Endodermal cell (in vitro differentiated cells): ENCODE results near the gene TRUB1. TPM values are rescaled to one million over a fixed set of nuclear protein-coding genes. Genes with fewer than 3 reads are reported as not detected.

Source experiments
- DNase-seq: peaks from one replicate; pipeline ENCODE4 v3.0.0-alpha.2; 2017
- H3K27ac ChIP-seq: 2 replicates; pipeline ENCODE4 v1.5.1; 2013; ENCODE audit warnings: mild to moderate bottlenecking, low read depth, low read length, moderate library complexity
- H3K27me3 ChIP-seq: 2 replicates; pipeline ENCODE4 v1.6.1; 2013; ENCODE audit warnings: mild to moderate bottlenecking, low read length, moderate library complexity; ENCODE audit not compliant: insufficient read depth, control insufficient read depth, poor library complexity, severe bottlenecking
- H3K36me3 ChIP-seq: 2 replicates; pipeline ENCODE4 v1.7.0; 2013; ENCODE audit warnings: mild to moderate bottlenecking, low read length, moderate library complexity; ENCODE audit not compliant: control insufficient read depth, insufficient read depth
- H3K4me1 ChIP-seq: one replicate; pipeline ENCODE4 v1.7.0; 2013; ENCODE audit warnings: low read length; ENCODE audit not compliant: control insufficient read depth, insufficient read depth
- H3K4me3 ChIP-seq: 2 replicates; pipeline ENCODE4 v1.5.1; 2013; ENCODE audit warnings: mild to moderate bottlenecking, low read length, moderate library complexity
- H3K9ac ChIP-seq: 2 replicates; pipeline ENCODE4 v1.6.1; 2013; ENCODE audit warnings: mild to moderate bottlenecking, low read length, moderate library complexity; ENCODE audit not compliant: poor library complexity, severe bottlenecking; ENCODE audit errors: extremely low read depth
- H3K9me3 ChIP-seq: 2 replicates; pipeline ENCODE4 v1.6.1; 2013; ENCODE audit warnings: mild to moderate bottlenecking, low read length, moderate library complexity; ENCODE audit not compliant: control insufficient read depth
- H3K27ac Mint-ChIP-seq: 2 replicates; pipeline ENCODE4 v1.8.0; 2020; ENCODE audit warnings: mixed read lengths
- H3K27me3 Mint-ChIP-seq: 2 replicates; pipeline ENCODE4 v1.8.0; 2021; ENCODE audit warnings: mild to moderate bottlenecking, mixed read lengths; ENCODE audit not compliant: insufficient read depth
- H3K36me3 Mint-ChIP-seq: 2 replicates; pipeline ENCODE4 v1.8.0; 2020; ENCODE audit warnings: low read depth, mixed read lengths
- H3K4me1 Mint-ChIP-seq: 2 replicates; pipeline ENCODE4 v1.8.0; 2020; ENCODE audit warnings: mixed read lengths
- H3K4me3 Mint-ChIP-seq: 2 replicates; pipeline ENCODE4 v1.8.0; 2020; ENCODE audit warnings: mild to moderate bottlenecking, moderate library complexity, mixed read lengths
- H3K9me3 Mint-ChIP-seq: 2 replicates; pipeline ENCODE4 v1.8.0; 2020; ENCODE audit warnings: mild to moderate bottlenecking, mixed read lengths
- WGBS, 2 experiments: methylation state at CpG; one replicate each; pipeline versions ENCODE4 v1.1.5 to v1.1.7; 2013; ENCODE audit warnings: missing lambda C conversion rate in 2 of 2, mixed read lengths in 1 of 2; ENCODE audit not compliant: insufficient coverage in 1 of 2, insufficient read length in 1 of 2; 5-methylcytosine and 5-hydroxymethylcytosine counted together
- total RNA-seq, 2 donors: library from RNA; stranded (reverse); fragmentation: NEBNext Ultra II Directional in 1 of 2; extraction: Animal tissue kit (Norgen Biotek cat#: 25700) in 1 of 2; gene quantifications; 2 replicates in 1 of 2; 3 replicates in 1 of 2; pipeline ENCODE4 v1.2.1, GENCODE V29; 2021
- TF ChIP-seq, protein P1 (sequence below): fragments of 200-600 bp; sonication (generic); conservative IDR thresholded peaks from 2 replicates; pipeline ENCODE4 v1.5.0; 2021; ENCODE audit warnings: antibody characterized with exemption, mild to moderate bottlenecking

Gene TRUB1
- total RNA-seq, 2 donors from 2014 or later: 18.5 to 18.8 TPM

DNA sequence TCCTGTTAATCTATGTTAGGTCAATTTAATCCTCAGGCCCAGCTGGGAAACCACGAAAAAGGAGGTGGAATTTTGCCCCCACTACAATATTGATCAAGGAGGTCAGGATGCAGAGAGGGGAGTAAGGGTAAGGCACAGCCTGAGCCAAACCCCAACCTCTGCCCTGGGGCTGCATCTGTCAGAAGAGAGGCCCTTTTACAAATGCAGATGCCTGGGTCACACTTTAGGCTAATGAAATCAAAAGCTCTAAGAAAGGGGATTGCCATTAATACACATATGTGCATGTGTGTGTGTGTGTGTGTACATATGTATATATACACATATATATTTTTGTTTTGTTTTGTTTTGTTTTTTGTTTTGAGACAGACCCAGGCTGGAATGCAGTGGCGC is 25.5 kb upstream of the TRUB1 start:
- DNase-seq: no peak
- no peak overlapping the region for H3K4me3 Mint-ChIP-seq
- TF ChIP-seq, protein P1, sequence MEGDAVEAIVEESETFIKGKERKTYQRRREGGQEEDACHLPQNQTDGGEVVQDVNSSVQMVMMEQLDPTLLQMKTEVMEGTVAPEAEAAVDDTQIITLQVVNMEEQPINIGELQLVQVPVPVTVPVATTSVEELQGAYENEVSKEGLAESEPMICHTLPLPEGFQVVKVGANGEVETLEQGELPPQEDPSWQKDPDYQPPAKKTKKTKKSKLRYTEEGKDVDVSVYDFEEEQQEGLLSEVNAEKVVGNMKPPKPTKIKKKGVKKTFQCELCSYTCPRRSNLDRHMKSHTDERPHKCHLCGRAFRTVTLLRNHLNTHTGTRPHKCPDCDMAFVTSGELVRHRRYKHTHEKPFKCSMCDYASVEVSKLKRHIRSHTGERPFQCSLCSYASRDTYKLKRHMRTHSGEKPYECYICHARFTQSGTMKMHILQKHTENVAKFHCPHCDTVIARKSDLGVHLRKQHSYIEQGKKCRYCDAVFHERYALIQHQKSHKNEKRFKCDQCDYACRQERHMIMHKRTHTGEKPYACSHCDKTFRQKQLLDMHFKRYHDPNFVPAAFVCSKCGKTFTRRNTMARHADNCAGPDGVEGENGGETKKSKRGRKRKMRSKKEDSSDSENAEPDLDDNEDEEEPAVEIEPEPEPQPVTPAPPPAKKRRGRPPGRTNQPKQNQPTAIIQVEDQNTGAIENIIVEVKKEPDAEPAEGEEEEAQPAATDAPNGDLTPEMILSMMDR: no peak
- H3K27me3 Mint-ChIP-seq: no peaks in the 10 kb centered on the region
- Histone ChIP-seq H3K36me3 (no peaks in the 10 kb centered on the region), H3K9ac (no peak overlapping the region), H3K27me3 (no peaks in the 10 kb centered on the region), H3K27ac (no peak overlapping the region), H3K4me1 (no peaks in the 10 kb centered on the region), H3K9me3 (no peaks in the 10 kb centered on the region), H3K4me3 (no peak overlapping the region)
- peaks cover 9% of the 10 kb centered on the region for H3K4me1 Mint-ChIP-seq
- H3K9me3 Mint-ChIP-seq: no peaks in the 10 kb centered on the region
- no peak overlapping the region for H3K27ac Mint-ChIP-seq
- H3K36me3 Mint-ChIP-seq: no peaks in the 10 kb centered on the region
- 86 to 100% methylated on average over 1 to 2 of the region's 2 CpGs for WGBS, 2 experiments

DNA sequence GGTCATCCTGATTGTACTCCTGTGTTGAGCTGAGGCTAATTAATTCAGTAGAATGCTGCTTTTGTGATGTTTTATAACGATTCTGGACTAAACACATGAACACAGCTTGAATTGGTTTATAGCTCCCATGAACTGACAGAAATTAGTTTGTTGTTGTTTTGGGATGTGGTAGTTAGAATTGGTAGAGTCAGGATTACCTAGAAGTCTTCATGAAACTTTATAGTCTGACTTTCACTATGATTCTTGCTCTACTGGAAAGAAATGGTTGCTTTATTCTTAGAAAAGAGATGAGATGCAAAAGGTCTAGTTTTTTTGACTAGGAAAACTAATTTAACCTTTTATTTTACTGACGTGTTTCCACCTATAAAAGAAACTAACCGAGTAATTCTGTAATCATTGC is 23.4 kb upstream of the TRUB1 start:
- Histone ChIP-seq H3K4me1 (no peaks in the 10 kb centered on the region), H3K27ac (no peak overlapping the region), H3K9me3 (no peaks in the 10 kb centered on the region), H3K27me3 (no peaks in the 10 kb centered on the region), H3K4me3 (no peak overlapping the region), H3K9ac (peak overlapping the region; percentile 11), H3K36me3 (no peaks in the 10 kb centered on the region)
- 84 to 100% methylated on average over 1 of the region's 3 CpGs for WGBS, 2 experiments
- Mint-ChIP-seq H3K27ac (no peak overlapping the region), H3K27me3 (no peaks in the 10 kb centered on the region), H3K4me1 (peaks cover 15% of the 10 kb centered on the region), H3K4me3 (no peak overlapping the region), H3K36me3 (no peaks in the 10 kb centered on the region), H3K9me3 (no peaks in the 10 kb centered on the region)
- no peak for DNase-seq
- TF ChIP-seq, protein P1: no peak

DNA sequence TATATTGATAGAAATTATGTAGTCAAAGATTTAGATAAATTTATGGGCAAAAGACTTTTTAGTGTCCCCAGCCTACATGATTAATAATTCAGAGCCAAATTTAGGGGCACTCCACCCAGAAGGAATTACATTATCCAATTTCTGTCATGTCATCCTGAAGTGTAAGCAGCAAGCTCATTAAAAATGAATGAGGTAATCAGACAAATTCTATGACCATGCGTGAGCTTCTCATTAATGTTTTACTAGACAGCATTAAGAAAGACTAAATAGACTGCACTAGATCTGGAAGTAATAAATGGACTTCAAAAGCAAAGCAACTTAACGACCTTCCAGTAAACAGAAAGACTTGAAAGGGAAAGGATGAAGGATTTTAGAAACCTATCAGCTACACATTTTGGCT is 22.7 kb upstream of the TRUB1 start:
- TF ChIP-seq, protein P1: no peak
- H3K27ac Mint-ChIP-seq: no peak overlapping the region
- H3K27ac ChIP-seq: no peak overlapping the region
- H3K36me3 Mint-ChIP-seq: no peaks in the 10 kb centered on the region
- no peaks in the 10 kb centered on the region for H3K27me3 ChIP-seq
- H3K9me3 Mint-ChIP-seq: no peaks in the 10 kb centered on the region
- no peak overlapping the region for H3K4me3 ChIP-seq
- no peaks in the 10 kb centered on the region for H3K4me1 ChIP-seq
- no peak for DNase-seq
- H3K9ac ChIP-seq: no peak overlapping the region
- no peak overlapping the region for H3K4me3 Mint-ChIP-seq
- no peaks in the 10 kb centered on the region for H3K9me3 ChIP-seq
- no peaks in the 10 kb centered on the region for H3K36me3 ChIP-seq
- H3K27me3 Mint-ChIP-seq: no peaks in the 10 kb centered on the region
- WGBS, 2 experiments: 85 to 97% methylated on average over 2 of the region's 2 CpGs
- peaks cover 15% of the 10 kb centered on the region for H3K4me1 Mint-ChIP-seq
